Measurements from ENCODE around the gene TRAPPC4.
"Not testable (repeated sequence)": the region's sequence is repeated elsewhere in the genome, so short reads cannot be mapped to it uniquely, and the experiment has no call there.

TRAPPC4 gene

GRCh38 chr11:118979434-118979833 lies 39.1 kb upstream of the TRAPPC4 start:
- H3K36me3 ChIP-seq (ENCODE audit: control insufficient read depth, insufficient read depth, low read length): no peaks in the 10 kb centered on the region
- H3K4me1 ChIP-seq (ENCODE audit: control insufficient read depth, low read depth, low read length): no peaks in the 10 kb centered on the region
- H3K4ac ChIP-seq (ENCODE audit: low read depth, low read length): no peak overlapping the region
- no CpG with 5 or more reads among the region's 9 CpGs for WGBS (ENCODE audit: extremely low coverage, insufficient coverage, low lambda C conversion rate)
- peak; percentile 22 for DNase-seq
- H3K79me1 ChIP-seq (ENCODE audit: low read length): no peaks in the 10 kb centered on the region
- no peak overlapping the region for H2BK5ac ChIP-seq (ENCODE audit: low read length)
- H3K23ac ChIP-seq (ENCODE audit: low read length): no peak overlapping the region
- no peak overlapping the region for H2AK5ac ChIP-seq (ENCODE audit: low read length)
- H3K4me3 ChIP-seq (ENCODE audit: low read length): no peak overlapping the region
- no peak overlapping the region for H3K4me2 ChIP-seq (ENCODE audit: low read length)
- H3K79me2 ChIP-seq (ENCODE audit: control insufficient read depth, insufficient read depth, low read length): no peaks in the 10 kb centered on the region
- no peak overlapping the region for H3K56ac ChIP-seq (ENCODE audit: low read length)
- no peak overlapping the region for H3K9ac ChIP-seq (ENCODE audit: low read length)
- H2BK120ac ChIP-seq (ENCODE audit: low read depth, low read length): no peak overlapping the region
- no peak overlapping the region for H3K18ac ChIP-seq (ENCODE audit: low read length)
- no peaks in the 10 kb centered on the region for H3K27me3 ChIP-seq (ENCODE audit: insufficient read depth, low read length, poor library complexity)
- no peak overlapping the region for H2BK15ac ChIP-seq (replicated peaks; ENCODE audit: low read depth)
- no peak overlapping the region for H4K5ac ChIP-seq (ENCODE audit: low read length)
- no peak overlapping the region for H4K8ac ChIP-seq (ENCODE audit: low read depth, low read length)
- H3K27ac ChIP-seq (ENCODE audit: low read depth, low read length): no peak overlapping the region

- H3K79me1 ChIP-seq (ENCODE audit: low read length): no peaks in the 10 kb centered on the region
- no peak overlapping the region for H3K4me3 ChIP-seq (ENCODE audit: low read length)
- H3K4ac ChIP-seq (ENCODE audit: low read depth, low read length): no peak overlapping the region
- H3K4me1 ChIP-seq (ENCODE audit: control insufficient read depth, low read depth, low read length): no peaks in the 10 kb centered on the region
- no peak overlapping the region for H2AK5ac ChIP-seq (ENCODE audit: low read length)
- H3K27ac ChIP-seq (ENCODE audit: low read depth, low read length): no peak overlapping the region
- no peaks in the 10 kb centered on the region for H3K79me2 ChIP-seq (ENCODE audit: control insufficient read depth, insufficient read depth, low read length)
- H3K56ac ChIP-seq (ENCODE audit: low read length): peak overlapping the region; percentile 51
- peak overlapping the region; percentile 16 for H3K9ac ChIP-seq (ENCODE audit: low read length)
- no peak overlapping the region for H3K23ac ChIP-seq (ENCODE audit: low read length)
- no peak overlapping the region for H3K4me2 ChIP-seq (ENCODE audit: low read length)
- no peak overlapping the region for H2BK120ac ChIP-seq (ENCODE audit: low read depth, low read length)
- no peak overlapping the region for H4K5ac ChIP-seq (ENCODE audit: low read length)
- H4K8ac ChIP-seq (ENCODE audit: low read depth, low read length): no peak overlapping the region
- H2BK5ac ChIP-seq (ENCODE audit: low read length): no peak overlapping the region
- no peak overlapping the region for H2BK15ac ChIP-seq (replicated peaks; ENCODE audit: low read depth)
- no peak overlapping the region for H3K18ac ChIP-seq (ENCODE audit: low read length)
- no peaks in the 10 kb centered on the region for H3K36me3 ChIP-seq (ENCODE audit: control insufficient read depth, insufficient read depth, low read length)
- no CpG with 5 or more reads among the region's 21 CpGs for WGBS (ENCODE audit: extremely low coverage, insufficient coverage, low lambda C conversion rate)
- no peaks in the 10 kb centered on the region for H3K27me3 ChIP-seq (ENCODE audit: insufficient read depth, low read length, poor library complexity)
- DNase-seq: peak; percentile 64
Measured at GRCh38 chr11:118980191-118980881, 38.2 kb upstream of the TRAPPC4 start.

- not testable (repeated sequence) for H2BK120ac ChIP-seq (ENCODE audit: low read depth, low read length); H3K23ac ChIP-seq (ENCODE audit: low read length); H2BK5ac ChIP-seq (ENCODE audit: low read length); DNase-seq; H3K4me1 ChIP-seq (ENCODE audit: control insufficient read depth, low read depth, low read length); H3K27ac ChIP-seq (ENCODE audit: low read depth, low read length); H3K4ac ChIP-seq (ENCODE audit: low read depth, low read length); H4K5ac ChIP-seq (ENCODE audit: low read length); H2BK15ac ChIP-seq (replicated peaks; ENCODE audit: low read depth); H4K8ac ChIP-seq (ENCODE audit: low read depth, low read length); H3K79me1 ChIP-seq (ENCODE audit: low read length); H3K4me2 ChIP-seq (ENCODE audit: low read length); H3K56ac ChIP-seq (ENCODE audit: low read length); H2AK5ac ChIP-seq (ENCODE audit: low read length); H3K4me3 ChIP-seq (ENCODE audit: low read length); H3K79me2 ChIP-seq (ENCODE audit: control insufficient read depth, insufficient read depth, low read length); H3K27me3 ChIP-seq (ENCODE audit: insufficient read depth, low read length, poor library complexity); H3K18ac ChIP-seq (ENCODE audit: low read length); H3K36me3 ChIP-seq (ENCODE audit: control insufficient read depth, insufficient read depth, low read length); H3K9ac ChIP-seq (ENCODE audit: low read length)
- WGBS (ENCODE audit: extremely low coverage, insufficient coverage, low lambda C conversion rate): no CpG with 5 or more reads among the region's 8 CpGs
Measured at GRCh38 chr11:118984337-118984736, 34.2 kb upstream of the TRAPPC4 start.

GRCh38 chr11:118984825-118985224 lies 33.7 kb upstream of the TRAPPC4 start:
- no peaks in the 10 kb centered on the region for H3K79me1 ChIP-seq (ENCODE audit: low read length)
- H3K4ac ChIP-seq (ENCODE audit: low read depth, low read length): no peak overlapping the region
- no peak for DNase-seq
- no peak overlapping the region for H4K8ac ChIP-seq (ENCODE audit: low read depth, low read length)
- H2BK15ac ChIP-seq (replicated peaks; ENCODE audit: low read depth): no peak overlapping the region
- H2BK120ac ChIP-seq (ENCODE audit: low read depth, low read length): no peak overlapping the region
- H3K56ac ChIP-seq (ENCODE audit: low read length): no peak overlapping the region
- H3K4me1 ChIP-seq (ENCODE audit: control insufficient read depth, low read depth, low read length): no peaks in the 10 kb centered on the region
- no peak overlapping the region for H3K27ac ChIP-seq (ENCODE audit: low read depth, low read length)
- H3K4me3 ChIP-seq (ENCODE audit: low read length): no peak overlapping the region
- no peaks in the 10 kb centered on the region for H3K27me3 ChIP-seq (ENCODE audit: insufficient read depth, low read length, poor library complexity)
- no peak overlapping the region for H3K18ac ChIP-seq (ENCODE audit: low read length)
- no peaks in the 10 kb centered on the region for H3K79me2 ChIP-seq (ENCODE audit: control insufficient read depth, insufficient read depth, low read length)
- no peak overlapping the region for H2BK5ac ChIP-seq (ENCODE audit: low read length)
- WGBS (ENCODE audit: extremely low coverage, insufficient coverage, low lambda C conversion rate): no CpG with 5 or more reads among the region's 2 CpGs
- no peaks in the 10 kb centered on the region for H3K36me3 ChIP-seq (ENCODE audit: control insufficient read depth, insufficient read depth, low read length)
- H3K23ac ChIP-seq (ENCODE audit: low read length): no peak overlapping the region
- no peak overlapping the region for H4K5ac ChIP-seq (ENCODE audit: low read length)
- no peak overlapping the region for H2AK5ac ChIP-seq (ENCODE audit: low read length)
- no peak overlapping the region for H3K9ac ChIP-seq (ENCODE audit: low read length)
- H3K4me2 ChIP-seq (ENCODE audit: low read length): no peak overlapping the region

GRCh38 chr11:118988280-118988679 lies 30.3 kb upstream of the TRAPPC4 start:
- Histone ChIP-seq H3K79me2 (ENCODE audit: control insufficient read depth, insufficient read depth, low read length) (no peaks in the 10 kb centered on the region), H3K4me2 (ENCODE audit: low read length) (no peak overlapping the region), H3K36me3 (ENCODE audit: control insufficient read depth, insufficient read depth, low read length) (no peaks in the 10 kb centered on the region), H3K23ac (ENCODE audit: low read length) (no peak overlapping the region), H3K4ac (ENCODE audit: low read depth, low read length) (no peak overlapping the region), H3K27me3 (ENCODE audit: insufficient read depth, low read length, poor library complexity) (no peaks in the 10 kb centered on the region), H2BK5ac (ENCODE audit: low read length) (no peak overlapping the region), H3K79me1 (ENCODE audit: low read length) (no peaks in the 10 kb centered on the region), H4K5ac (ENCODE audit: low read length) (no peak overlapping the region), H2BK120ac (ENCODE audit: low read depth, low read length) (no peak overlapping the region), H3K4me3 (ENCODE audit: low read length) (no peak overlapping the region), H2AK5ac (ENCODE audit: low read length) (no peak overlapping the region), H3K56ac (ENCODE audit: low read length) (no peak overlapping the region), H3K18ac (ENCODE audit: low read length) (no peak overlapping the region), H2BK15ac (replicated peaks; ENCODE audit: low read depth) (no peak overlapping the region), H3K9ac (ENCODE audit: low read length) (no peak overlapping the region), H4K8ac (ENCODE audit: low read depth, low read length) (no peak overlapping the region), H3K27ac (ENCODE audit: low read depth, low read length) (no peak overlapping the region), H3K4me1 (ENCODE audit: control insufficient read depth, low read depth, low read length) (no peaks in the 10 kb centered on the region)
- no peak for DNase-seq
- WGBS (ENCODE audit: extremely low coverage, insufficient coverage, low lambda C conversion rate): no CpG with 5 or more reads among the region's 5 CpGs

- WGBS (ENCODE audit: extremely low coverage, insufficient coverage, low lambda C conversion rate): no CpG with 5 or more reads among the region's 44 CpGs
Measured at GRCh38 chr11:118991486-118992038, 27.0 kb upstream of the TRAPPC4 start.

More at GRCh38 chr11:118991486-118992038, 27.0 kb upstream of the TRAPPC4 start:
- H3K4me3 ChIP-seq (ENCODE audit: low read length); H3K56ac ChIP-seq (ENCODE audit: low read length); H3K23ac ChIP-seq (ENCODE audit: low read length); H2BK15ac ChIP-seq (replicated peaks; ENCODE audit: low read depth); H3K4me2 ChIP-seq (ENCODE audit: low read length); H3K27ac ChIP-seq (ENCODE audit: low read depth, low read length); H3K9ac ChIP-seq (ENCODE audit: low read length); H2BK5ac ChIP-seq (ENCODE audit: low read length); H2AK5ac ChIP-seq (ENCODE audit: low read length); H3K36me3 ChIP-seq (ENCODE audit: control insufficient read depth, insufficient read depth, low read length); H4K5ac ChIP-seq (ENCODE audit: low read length); H3K79me1 ChIP-seq (ENCODE audit: low read length); H4K8ac ChIP-seq (ENCODE audit: low read depth, low read length); H3K4me1 ChIP-seq (ENCODE audit: control insufficient read depth, low read depth, low read length); H2BK120ac ChIP-seq (ENCODE audit: low read depth, low read length); H3K27me3 ChIP-seq (ENCODE audit: insufficient read depth, low read length, poor library complexity); H3K18ac ChIP-seq (ENCODE audit: low read length); H3K4ac ChIP-seq (ENCODE audit: low read depth, low read length); H3K79me2 ChIP-seq (ENCODE audit: control insufficient read depth, insufficient read depth, low read length); DNase-seq: not testable (repeated sequence)

Data from mesendoderm (in vitro differentiated cells).